Measurements from ENCODE around the gene YBX3.

The YBX3 gene

DNA sequence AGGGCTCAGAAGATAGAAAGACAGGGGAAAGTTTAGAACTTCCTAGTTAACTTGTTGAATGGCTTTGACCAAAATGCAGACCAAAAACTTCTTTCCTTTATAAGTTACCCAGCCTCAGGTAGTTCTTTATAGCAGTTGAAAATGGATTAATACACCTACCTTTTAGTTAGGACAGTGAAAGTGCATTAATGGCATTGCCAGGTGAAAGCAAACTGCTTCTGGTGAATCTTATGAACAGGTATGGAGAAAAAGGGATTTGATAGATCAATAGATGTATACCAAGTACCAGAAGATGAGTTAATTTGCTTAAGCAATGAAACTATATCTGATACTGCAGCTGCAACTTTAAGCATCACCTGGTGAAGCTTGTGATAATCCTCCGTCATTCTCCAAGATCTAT is 35.1 kb downstream of the YBX3 start:
- H3K4me3 ChIP-seq (ENCODE audit: low read length): no peak overlapping the region
- no peaks in the 10 kb centered on the region for H3K9me3 ChIP-seq (ENCODE audit: control insufficient read depth, insufficient read depth, low read length)
- no peak overlapping the region for H3K4me2 ChIP-seq (ENCODE audit: low read length)
- no peaks in the 10 kb centered on the region for H3K27me3 ChIP-seq (ENCODE audit: control insufficient read depth, low read length)
- TF ChIP-seq, protein P1, sequence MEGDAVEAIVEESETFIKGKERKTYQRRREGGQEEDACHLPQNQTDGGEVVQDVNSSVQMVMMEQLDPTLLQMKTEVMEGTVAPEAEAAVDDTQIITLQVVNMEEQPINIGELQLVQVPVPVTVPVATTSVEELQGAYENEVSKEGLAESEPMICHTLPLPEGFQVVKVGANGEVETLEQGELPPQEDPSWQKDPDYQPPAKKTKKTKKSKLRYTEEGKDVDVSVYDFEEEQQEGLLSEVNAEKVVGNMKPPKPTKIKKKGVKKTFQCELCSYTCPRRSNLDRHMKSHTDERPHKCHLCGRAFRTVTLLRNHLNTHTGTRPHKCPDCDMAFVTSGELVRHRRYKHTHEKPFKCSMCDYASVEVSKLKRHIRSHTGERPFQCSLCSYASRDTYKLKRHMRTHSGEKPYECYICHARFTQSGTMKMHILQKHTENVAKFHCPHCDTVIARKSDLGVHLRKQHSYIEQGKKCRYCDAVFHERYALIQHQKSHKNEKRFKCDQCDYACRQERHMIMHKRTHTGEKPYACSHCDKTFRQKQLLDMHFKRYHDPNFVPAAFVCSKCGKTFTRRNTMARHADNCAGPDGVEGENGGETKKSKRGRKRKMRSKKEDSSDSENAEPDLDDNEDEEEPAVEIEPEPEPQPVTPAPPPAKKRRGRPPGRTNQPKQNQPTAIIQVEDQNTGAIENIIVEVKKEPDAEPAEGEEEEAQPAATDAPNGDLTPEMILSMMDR (IDR thresholded peaks at IDR 0.05; ENCODE audit: low read depth, low read length, poor library complexity, severe bottlenecking): no peak
- TF ChIP-seq EZH2phosphoT487 (IDR thresholded peaks at IDR 0.05; ENCODE audit: borderline replicate concordance, low read length): no peak
- H3K36me3 ChIP-seq (ENCODE audit: control insufficient read depth, low read length): no peaks in the 10 kb centered on the region
- H3K4me1 ChIP-seq (ENCODE audit: control insufficient read depth, low read length): no peaks in the 10 kb centered on the region
- no peak overlapping the region for H3K27ac ChIP-seq (ENCODE audit: low read depth, low read length)
- H3F3A ChIP-seq (ENCODE audit: control insufficient read depth, insufficient read depth): no peaks in the 10 kb centered on the region
- H3K9me2 ChIP-seq (replicated peaks; ENCODE audit: control insufficient read depth, low read length): no peaks in the 10 kb centered on the region
- H3K79me2 ChIP-seq (ENCODE audit: control insufficient read depth, low read length): no peaks in the 10 kb centered on the region
- H4K20me1 ChIP-seq (ENCODE audit: control insufficient read depth, insufficient read depth, low read depth, low read length): no peaks in the 10 kb centered on the region

DNA sequence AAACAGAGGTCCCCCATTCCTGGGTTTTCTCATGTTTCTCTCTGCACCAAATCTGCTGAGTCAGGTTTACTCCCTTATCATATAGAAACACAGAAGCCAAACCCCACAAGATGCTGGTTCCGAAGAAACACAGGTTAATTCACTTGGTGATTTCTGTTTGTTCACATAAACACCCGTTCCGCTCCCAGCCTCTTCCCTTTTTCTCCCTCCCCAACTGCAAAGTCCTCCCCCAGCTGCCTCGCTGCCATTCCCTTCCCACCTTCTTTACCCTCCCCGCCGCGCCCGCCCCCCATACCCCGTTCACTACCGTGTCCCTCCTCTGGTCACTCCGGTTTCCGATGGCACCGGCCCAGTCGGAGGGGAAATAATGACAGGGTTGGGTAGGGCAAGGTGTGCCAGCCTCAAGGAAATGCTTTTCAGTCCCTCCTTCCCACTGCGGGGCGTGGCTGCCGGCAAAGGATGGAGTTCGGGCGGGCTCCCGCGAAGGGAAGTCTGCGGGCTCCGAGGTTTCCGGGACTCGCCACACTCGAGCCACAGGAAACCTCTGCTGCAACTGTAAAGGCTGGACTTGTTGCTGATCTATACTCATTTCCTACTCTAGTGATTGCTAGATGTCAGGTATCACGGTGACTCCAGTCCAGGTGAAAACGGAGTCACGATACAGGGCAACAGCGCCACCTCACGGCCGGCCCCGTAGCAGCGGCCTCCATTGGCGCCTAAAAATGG is 49.3 kb downstream of the YBX3 start, which contains the start of gene STYK1:
Gene STYK1, minus strand, starts transcription at position 394 of the 726 bp plus-strand sequence. CDS start 39,434 bp downstream, outside the sequence.
- H3F3A ChIP-seq (ENCODE audit: control insufficient read depth, insufficient read depth): no peaks in the 10 kb centered on the region
- H3K9me3 ChIP-seq (ENCODE audit: control insufficient read depth, insufficient read depth, low read length): no peaks in the 10 kb centered on the region
- H3K27me3 ChIP-seq (ENCODE audit: control insufficient read depth, low read length): peaks cover 13% of the 10 kb centered on the region
- no peak within 1 kb of the TSS for H3K27ac ChIP-seq (ENCODE audit: low read depth, low read length)
- TF ChIP-seq EZH2phosphoT487 (IDR thresholded peaks at IDR 0.05; ENCODE audit: borderline replicate concordance, low read length): no peak
- TF ChIP-seq, protein P1 (IDR thresholded peaks at IDR 0.05; ENCODE audit: low read depth, low read length, poor library complexity, severe bottlenecking): peak; percentile 82
- peak within 1 kb of the TSS; percentile 19; the same call in 1 of the 2 replicates for H3K4me3 ChIP-seq (ENCODE audit: low read length)
- H3K9me2 ChIP-seq (replicated peaks; ENCODE audit: control insufficient read depth, low read length): no peaks in the 10 kb centered on the region
- H3K36me3 ChIP-seq (ENCODE audit: control insufficient read depth, low read length): no peaks in the 10 kb centered on the region
- peak within 1 kb of the TSS; percentile 55 for H3K4me2 ChIP-seq (ENCODE audit: low read length)
- H3K79me2 ChIP-seq (ENCODE audit: control insufficient read depth, low read length): no peaks in the 10 kb centered on the region
- no peaks in the 10 kb centered on the region for H4K20me1 ChIP-seq (ENCODE audit: control insufficient read depth, insufficient read depth, low read depth, low read length)
- H3K4me1 ChIP-seq (ENCODE audit: control insufficient read depth, low read length): peaks cover 5% of the 10 kb centered on the region; the same call in 1 of the 2 replicates

GRCh38 chr12:10672231-10672868 is 50.8 kb downstream of the YBX3 start:
- TF ChIP-seq, protein P1 (IDR thresholded peaks at IDR 0.05; ENCODE audit: low read depth, low read length, poor library complexity, severe bottlenecking): no peak
- TF ChIP-seq EZH2phosphoT487 (IDR thresholded peaks at IDR 0.05; ENCODE audit: borderline replicate concordance, low read length): no peak
- H3K4me2 ChIP-seq (ENCODE audit: low read length): no peak overlapping the region
- H3K4me3 ChIP-seq (ENCODE audit: low read length): no peak overlapping the region

More at GRCh38 chr12:10672231-10672868, 50.8 kb downstream of the YBX3 start:
- Histone ChIP-seq H3K27ac (ENCODE audit: low read depth, low read length) (no peak overlapping the region), H3K9me2 (replicated peaks; ENCODE audit: control insufficient read depth, low read length) (no peaks in the 10 kb centered on the region), H3K79me2 (ENCODE audit: control insufficient read depth, low read length) (no peaks in the 10 kb centered on the region), H3F3A (ENCODE audit: control insufficient read depth, insufficient read depth) (no peaks in the 10 kb centered on the region), H3K36me3 (ENCODE audit: control insufficient read depth, low read length) (no peaks in the 10 kb centered on the region), H3K27me3 (ENCODE audit: control insufficient read depth, low read length) (peaks cover 13% of the 10 kb centered on the region), H3K9me3 (ENCODE audit: control insufficient read depth, insufficient read depth, low read length) (no peaks in the 10 kb centered on the region), H3K4me1 (ENCODE audit: control insufficient read depth, low read length) (peaks cover 5% of the 10 kb centered on the region; the same call in 1 of the 2 replicates), H4K20me1 (ENCODE audit: control insufficient read depth, insufficient read depth, low read depth, low read length) (no peaks in the 10 kb centered on the region)

All from DOHH2 (cell line).